ENCODE measurements around the gene TMA7.
"Not testable (repeated sequence)": the region's sequence is repeated elsewhere in the genome, so short reads cannot be mapped to it uniquely, and the experiment has no call there.

TMA7 gene

DNA sequence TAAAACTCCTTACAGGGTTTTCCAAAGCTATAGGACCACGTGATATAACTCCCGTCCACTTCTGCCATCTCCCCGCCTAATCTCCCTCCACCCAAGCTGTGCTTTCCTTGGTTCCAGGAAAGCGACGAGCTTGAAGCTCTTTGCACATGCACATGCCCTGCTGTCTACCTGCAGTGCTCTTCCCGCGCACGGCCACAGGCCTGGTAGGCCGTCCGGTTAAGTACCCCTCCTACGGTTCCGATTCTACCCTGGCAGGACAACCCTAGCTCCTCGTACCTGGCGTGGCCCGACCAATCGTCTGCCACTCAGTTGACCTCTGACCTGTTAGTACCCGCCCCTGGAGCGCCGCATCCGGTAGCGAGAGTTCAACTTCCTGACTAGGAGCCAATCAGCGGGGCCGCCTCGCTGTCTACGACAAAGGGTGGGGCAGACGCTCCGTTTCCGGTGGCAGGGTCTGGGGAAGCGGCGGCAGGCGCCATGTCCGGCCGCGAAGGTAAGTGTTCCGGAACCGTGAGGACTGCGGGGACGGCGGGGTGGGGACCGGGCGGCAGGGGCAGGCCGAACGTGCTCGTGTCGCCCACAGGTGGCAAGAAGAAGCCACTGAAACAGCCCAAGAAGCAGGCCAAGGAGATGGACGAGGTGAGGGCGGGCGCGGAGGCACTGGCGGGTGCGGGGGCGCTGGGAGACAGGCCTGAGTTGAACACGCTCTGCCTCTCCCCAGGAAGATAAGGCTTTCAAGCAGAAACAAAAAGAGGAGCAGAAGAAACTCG is at the start of gene TMA7, which contains the start of gene CCDC51:
Gene TMA7 (plus strand): TSS at position 438 of the 770 bp plus-strand sequence. CDS start 40 bp downstream, at position 478.
Gene CCDC51 (minus strand): TSS at position 300 of the 770 bp plus-strand sequence. CDS start 4,991 bp downstream, outside the sequence.
- H3K9me3 Mint-ChIP-seq = no peaks in the 10 kb centered on the region
- DNase-seq = peak; percentile 97
- peaks cover 14 to 38% of the 10 kb centered on the region in 2 donors for H3K36me3 Mint-ChIP-seq
- peak within 1 kb of the TSS; percentile 96 to 100 for H3K4me3 Mint-ChIP-seq
- ATAC-seq (replicated peaks) = peak; percentile 97 to 98
- no peaks in the 10 kb centered on the region for H3K27me3 Mint-ChIP-seq
- peaks cover 6 to 21% of the 10 kb centered on the region in 2 donors for H3K4me1 Mint-ChIP-seq
- H3K27ac Mint-ChIP-seq = peak within 1 kb of the TSS; percentile 97

DNA sequence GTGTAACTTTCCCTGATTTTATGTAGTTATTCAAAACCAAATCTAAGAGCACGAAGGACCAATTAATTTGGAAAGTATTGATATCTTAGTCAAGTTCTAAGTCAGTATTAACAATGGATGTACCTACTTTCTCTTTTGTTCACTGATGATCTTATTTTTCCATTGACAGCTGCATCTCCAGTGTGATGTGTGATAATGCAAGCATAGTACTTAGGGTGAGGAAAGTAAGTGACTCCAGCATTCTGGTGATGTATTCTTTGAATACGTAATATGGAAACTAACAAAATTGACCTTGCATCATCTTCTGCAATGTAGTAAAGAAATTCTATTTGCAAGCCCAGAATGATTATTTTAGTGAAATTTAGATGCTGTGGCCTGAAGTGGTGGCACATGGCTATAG is 45.7 kb upstream of the TMA7 start:
- H3K9me3 Mint-ChIP-seq = no peaks in the 10 kb centered on the region
- no peak for ATAC-seq (replicated peaks)
- H3K4me1 Mint-ChIP-seq = no peaks in the 10 kb centered on the region
- H3K36me3 Mint-ChIP-seq = no peaks in the 10 kb centered on the region
- no peak overlapping the region for H3K4me3 Mint-ChIP-seq
- H3K27ac Mint-ChIP-seq = no peak overlapping the region
- DNase-seq = no peak
- H3K27me3 Mint-ChIP-seq = peaks cover 0 to 12% of the 10 kb centered on the region in 2 donors

DNA sequence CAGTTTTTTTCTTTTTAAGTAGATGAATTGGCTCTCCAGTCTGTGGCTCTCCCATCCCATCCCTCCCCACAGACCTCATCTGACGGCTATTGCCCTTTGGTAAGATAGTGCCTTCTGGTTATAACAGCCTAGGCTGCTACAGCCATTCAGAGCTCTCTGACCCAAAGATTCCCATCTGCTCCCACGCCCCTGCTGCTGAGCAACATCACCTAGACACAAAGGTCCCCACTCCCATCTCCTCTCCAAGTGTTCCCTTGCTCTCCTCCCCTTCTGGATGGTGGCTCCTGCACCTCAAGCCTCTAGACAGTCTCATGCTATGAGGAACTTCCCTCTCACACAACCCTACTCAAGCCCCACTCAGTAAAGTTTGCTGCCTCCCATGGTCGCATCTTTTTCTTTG is 44.3 kb upstream of the TMA7 start:
- Mint-ChIP-seq H3K27ac (no peak overlapping the region), H3K36me3 (no peaks in the 10 kb centered on the region), H3K4me3 (no peak overlapping the region), H3K4me1 (no peaks in the 10 kb centered on the region), H3K9me3 (no peaks in the 10 kb centered on the region), H3K27me3 (peaks cover 2 to 14% of the 10 kb centered on the region in 2 donors)
- ATAC-seq (replicated peaks) (no peak), DNase-seq (no peak)

DNA sequence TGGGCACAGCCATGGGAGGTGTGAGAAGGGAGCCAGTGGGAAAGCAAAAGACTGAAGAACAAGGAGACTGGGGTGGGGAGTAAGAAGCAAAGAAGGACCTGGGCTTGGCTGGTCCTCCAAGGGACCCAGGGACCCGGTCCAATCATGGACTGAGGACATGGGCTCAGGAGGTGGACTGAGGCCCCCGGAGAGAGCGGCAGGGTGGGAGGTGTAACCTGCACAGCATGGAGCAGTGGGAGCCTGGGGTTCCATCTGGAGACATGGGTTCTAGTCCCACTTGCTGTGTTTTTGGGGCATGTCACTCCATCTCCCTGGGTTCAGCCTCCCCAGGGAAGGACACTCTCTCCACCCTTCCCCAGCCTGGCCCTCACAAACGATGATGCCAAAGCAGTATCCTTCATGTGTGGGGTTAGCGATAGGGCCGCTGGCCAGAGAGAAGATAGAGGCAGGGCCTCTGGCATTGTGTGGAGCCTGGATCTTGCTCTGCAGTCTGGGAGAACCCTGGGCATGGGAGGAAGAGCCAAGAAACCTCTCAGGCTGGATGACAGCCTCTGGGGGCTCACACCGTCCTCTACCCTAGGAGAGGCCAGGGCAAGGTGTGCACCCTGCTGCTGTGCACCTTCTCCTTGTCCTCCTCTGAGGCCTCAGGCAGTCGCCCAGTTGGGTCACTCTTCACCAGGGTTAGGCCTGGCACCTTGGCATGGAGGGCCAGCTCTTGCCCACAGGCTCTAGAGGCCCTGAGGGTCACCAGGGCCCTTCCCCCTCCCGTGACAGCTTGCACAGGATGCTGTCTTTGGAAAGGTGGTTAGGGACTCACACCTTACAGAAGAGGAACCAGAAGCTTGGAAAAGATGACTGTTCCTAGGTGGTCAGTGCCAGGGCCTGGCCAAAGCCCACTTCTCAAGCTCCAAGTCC is 42.0 kb upstream of the TMA7 start:
- H3K4me1 Mint-ChIP-seq = no peaks in the 10 kb centered on the region
- H3K9me3 Mint-ChIP-seq = no peaks in the 10 kb centered on the region
- no peaks in the 10 kb centered on the region for H3K36me3 Mint-ChIP-seq
- H3K27me3 Mint-ChIP-seq = peaks cover 6 to 13% of the 10 kb centered on the region in 2 donors
- no peak overlapping the region for H3K4me3 Mint-ChIP-seq
- DNase-seq = no peak
- H3K27ac Mint-ChIP-seq = no peak overlapping the region
- ATAC-seq (replicated peaks) = no peak

- Mint-ChIP-seq H3K4me3 (no peak overlapping the region), H3K4me1 (no peaks in the 10 kb centered on the region), H3K27me3 (peaks cover 6 to 9% of the 10 kb centered on the region in 2 donors), H3K36me3 (no peaks in the 10 kb centered on the region), H3K9me3 (no peaks in the 10 kb centered on the region), H3K27ac (no peak overlapping the region)
- no peak for ATAC-seq (replicated peaks)
- no peak for DNase-seq
These were observed 41.2 kb upstream of the TMA7 start for GRCh38 chr3:48398701-48399386.

DNA sequence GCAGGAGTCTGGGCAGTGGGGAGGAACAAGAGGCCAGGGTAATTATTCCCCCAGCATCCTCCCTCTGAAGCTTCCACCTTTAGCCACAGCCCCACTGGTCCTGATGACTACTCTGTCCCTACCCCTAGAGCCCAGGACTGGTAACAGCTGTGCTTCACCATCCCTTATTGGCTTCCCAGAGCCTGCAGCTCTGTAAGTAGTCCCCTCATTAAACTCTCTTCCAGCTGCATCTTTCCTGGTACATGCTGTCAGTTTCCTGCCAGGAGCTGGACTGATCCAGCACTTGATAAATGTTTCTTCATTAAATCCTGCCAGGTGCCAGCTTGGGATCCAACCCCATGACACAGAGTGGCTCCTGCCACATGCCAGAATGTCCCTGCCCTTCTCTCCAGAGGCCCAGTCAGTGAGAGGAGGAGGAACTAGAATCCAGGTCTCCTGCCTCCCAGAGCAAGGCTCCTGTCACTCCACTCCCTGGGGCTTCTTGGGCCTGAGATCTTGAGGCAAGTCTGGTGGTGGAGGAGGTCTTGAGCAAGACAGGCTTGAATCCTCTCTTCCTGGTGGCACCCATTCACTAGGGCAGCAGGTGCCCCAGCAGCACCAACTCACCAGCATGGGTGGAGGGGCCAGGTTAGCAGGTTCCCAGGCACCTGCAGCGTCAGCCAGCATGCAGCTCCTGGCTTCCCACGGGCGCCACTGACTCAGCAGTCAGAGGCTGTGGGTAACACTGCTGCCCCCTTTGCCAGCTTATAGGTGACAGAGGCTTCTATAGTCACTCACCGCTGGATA is 40.5 kb upstream of the TMA7 start:
- Mint-ChIP-seq H3K4me1 (no peaks in the 10 kb centered on the region), H3K27ac (no peak overlapping the region), H3K9me3 (no peaks in the 10 kb centered on the region), H3K36me3 (no peaks in the 10 kb centered on the region), H3K4me3 (no peak overlapping the region), H3K27me3 (peaks cover 6 to 9% of the 10 kb centered on the region in 2 donors)
- ATAC-seq (replicated peaks) (no peak), DNase-seq (no peak)

DNA sequence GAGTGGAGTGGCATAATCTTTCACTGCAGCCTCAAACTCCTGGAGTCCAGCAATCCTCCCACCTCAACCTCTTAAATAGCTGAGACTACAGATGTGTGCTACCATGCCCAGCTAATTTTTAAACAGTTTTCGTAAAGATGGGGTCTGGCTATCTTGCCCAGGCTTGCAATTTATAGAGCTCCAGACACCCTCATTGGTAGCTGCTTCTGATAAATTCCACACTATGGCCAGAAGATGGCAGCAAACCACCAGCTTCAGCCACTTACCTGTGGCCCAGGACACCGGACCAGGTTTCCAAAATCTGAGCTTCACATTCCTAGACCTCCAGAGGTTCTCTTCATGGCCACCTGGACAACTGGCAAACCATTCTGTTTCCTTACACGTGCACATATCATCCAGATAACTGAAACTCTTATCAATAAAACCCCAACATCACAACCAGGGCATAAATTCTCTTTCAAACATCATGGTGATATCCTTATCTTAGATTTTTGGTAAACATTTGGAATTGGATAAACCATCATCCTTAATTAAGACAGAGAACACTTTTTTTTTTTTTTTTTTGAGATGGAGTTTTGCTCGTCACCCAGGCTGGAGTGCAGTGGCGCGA is 39.1 kb upstream of the TMA7 start:
- no peaks in the 10 kb centered on the region for H3K36me3 Mint-ChIP-seq
- DNase-seq (peak; percentile 27), ATAC-seq (replicated peaks) (peak; percentile 87 to 89)
- H3K9me3 Mint-ChIP-seq = no peaks in the 10 kb centered on the region
- H3K27ac Mint-ChIP-seq = no peak overlapping the region
- H3K27me3 Mint-ChIP-seq = peaks cover 6% of the 10 kb centered on the region in 2 donors
- no peaks in the 10 kb centered on the region for H3K4me1 Mint-ChIP-seq
- H3K4me3 Mint-ChIP-seq = no peak overlapping the region

DNA sequence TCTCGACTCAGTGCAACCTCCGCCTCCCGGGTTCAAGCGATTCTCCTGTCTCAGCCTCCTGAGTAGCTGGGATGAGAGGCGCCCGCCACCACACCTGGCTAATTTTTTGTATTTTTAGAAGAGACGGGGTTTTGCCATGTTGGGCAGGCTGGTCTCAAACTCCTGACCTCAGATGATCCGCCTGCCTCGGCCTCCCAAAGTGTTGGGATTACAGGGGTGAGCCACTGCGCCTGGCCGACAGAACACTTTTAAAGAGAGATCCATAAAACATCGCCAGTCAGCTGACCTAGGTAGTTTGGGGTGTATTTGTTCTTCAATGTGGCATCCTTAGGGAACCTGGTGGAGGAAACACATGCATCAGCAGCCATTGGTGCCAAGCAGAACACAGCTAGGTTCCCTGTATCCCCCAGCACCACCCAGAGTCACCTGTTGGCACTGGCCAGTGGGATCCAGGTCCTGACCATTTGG is 38.6 kb upstream of the TMA7 start:
- not testable (repeated sequence) for DNase-seq; H3K36me3 Mint-ChIP-seq; H3K9me3 Mint-ChIP-seq; H3K4me3 Mint-ChIP-seq; H3K4me1 Mint-ChIP-seq; H3K27me3 Mint-ChIP-seq; ATAC-seq (replicated peaks); H3K27ac Mint-ChIP-seq

DNA sequence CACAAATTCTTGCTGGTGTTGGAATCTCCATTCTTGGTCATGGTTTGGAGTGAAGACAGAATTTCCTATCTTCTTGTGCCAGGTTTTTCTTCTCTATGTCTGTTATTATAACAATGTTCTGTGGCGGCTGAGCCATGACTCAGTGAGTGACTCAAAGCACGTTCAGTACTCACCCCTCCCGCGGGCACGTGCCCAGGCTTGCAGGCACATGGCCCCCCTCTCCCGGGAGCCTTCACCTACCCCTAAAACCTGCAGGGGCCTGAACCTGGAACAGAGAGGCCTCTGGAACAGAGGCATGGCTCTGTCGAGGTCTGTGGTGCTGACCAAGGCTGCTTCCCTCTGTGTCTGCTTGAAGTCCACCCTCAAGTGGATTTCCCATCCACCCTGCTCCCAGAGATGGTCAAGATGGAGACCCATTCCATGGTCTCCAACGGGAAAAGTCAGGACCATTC is 37.8 kb upstream of the TMA7 start:
- no peaks in the 10 kb centered on the region for H3K4me1 Mint-ChIP-seq
- H3K27ac Mint-ChIP-seq = no peak overlapping the region
- DNase-seq (no peak), ATAC-seq (replicated peaks) (no peak)
- H3K4me3 Mint-ChIP-seq = no peak overlapping the region
- no peaks in the 10 kb centered on the region for H3K36me3 Mint-ChIP-seq
- H3K27me3 Mint-ChIP-seq = peaks cover 5 to 6% of the 10 kb centered on the region in 2 donors
- H3K9me3 Mint-ChIP-seq = no peaks in the 10 kb centered on the region

DNA sequence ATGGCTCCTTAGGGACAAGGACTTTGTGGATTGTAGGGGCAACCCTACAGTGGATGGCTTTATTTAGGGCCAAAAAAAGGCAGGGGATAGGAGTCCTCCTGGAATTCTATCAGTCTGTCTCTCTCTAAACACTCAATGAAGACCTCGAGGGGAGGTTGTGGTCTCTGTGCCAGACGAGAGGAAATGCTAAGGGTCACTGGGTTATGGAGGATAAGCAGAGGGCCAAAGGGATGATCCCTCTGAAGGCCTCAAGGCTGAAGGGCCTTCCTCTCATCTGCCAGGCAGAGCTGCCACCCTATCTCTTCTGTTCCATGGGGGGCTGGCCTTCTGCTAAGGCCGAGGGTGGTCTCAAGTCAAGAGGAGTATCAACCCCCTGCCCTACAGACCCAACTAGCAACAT is 37.1 kb upstream of the TMA7 start:
- peaks cover 5 to 6% of the 10 kb centered on the region in 2 donors for H3K27me3 Mint-ChIP-seq
- no peaks in the 10 kb centered on the region for H3K4me1 Mint-ChIP-seq
- no peaks in the 10 kb centered on the region for H3K36me3 Mint-ChIP-seq
- no peak overlapping the region for H3K4me3 Mint-ChIP-seq
- no peak for DNase-seq
- no peak for ATAC-seq (replicated peaks)
- H3K9me3 Mint-ChIP-seq = no peaks in the 10 kb centered on the region
- H3K27ac Mint-ChIP-seq = no peak overlapping the region

- Mint-ChIP-seq H3K27ac (no peak overlapping the region), H3K27me3 (peaks cover 5 to 6% of the 10 kb centered on the region in 2 donors), H3K36me3 (no peaks in the 10 kb centered on the region), H3K4me1 (no peaks in the 10 kb centered on the region), H3K9me3 (no peaks in the 10 kb centered on the region), H3K4me3 (no peak overlapping the region)
- DNase-seq = no peak
- no peak for ATAC-seq (replicated peaks)
These were observed 36.3 kb upstream of the TMA7 start for GRCh38 chr3:48403533-48404439.
